GM23248 (cell line): ENCODE results near the gene PTCH2. TPM values are rescaled to one million over a fixed set of nuclear protein-coding genes. Genes with fewer than 3 reads are reported as not detected.
"Not testable (repeated sequence)": the region's sequence is repeated elsewhere in the genome, so short reads cannot be mapped to it uniquely, and the experiment has no call there.

Experiments used
- DNase-seq: peaks from one replicate; pipeline ENCODE4 v3.0.0-alpha.2; 2015
- H2AFZ ChIP-seq: fragments of 200-600 bp; sonication (generic); 2 replicates; pipeline ENCODE4 v1.6.1; 2016; ENCODE audit warnings: antibody characterized with exemption
- H3F3A ChIP-seq: fragments of 200-600 bp; sonication (generic); 2 replicates; pipeline ENCODE4 v1.6.1; 2016; ENCODE audit warnings: mild to moderate bottlenecking, antibody characterized with exemption, mixed run types; ENCODE audit not compliant: insufficient read depth
- H3K27ac ChIP-seq: fragments of 200-600 bp; sonication (generic); 2 replicates; pipeline ENCODE4 v1.5.1; 2016; ENCODE audit warnings: mild to moderate bottlenecking
- H3K27me3 ChIP-seq: fragments of 200-600 bp; sonication (generic); replicated peaks from 2 replicates; pipeline ENCODE4 v1.6.1; 2016; ENCODE audit warnings: mild to moderate bottlenecking; ENCODE audit not compliant: insufficient read depth
- H3K36me3 ChIP-seq: fragments of 200-600 bp; sonication (generic); 2 replicates; pipeline ENCODE4 v1.6.1; 2016; ENCODE audit warnings: low read depth, mild to moderate bottlenecking
- H3K4me1 ChIP-seq: fragments of 200-600 bp; sonication (generic); 2 replicates; pipeline ENCODE4 v1.6.1; 2016; ENCODE audit warnings: mild to moderate bottlenecking; ENCODE audit not compliant: insufficient read depth
- H3K4me2 ChIP-seq: fragments of 200-600 bp; sonication (generic); one replicate; pipeline ENCODE4 v1.6.1; 2016; ENCODE audit warnings: mild to moderate bottlenecking; ENCODE audit not compliant: unreplicated experiment
- H3K4me3 ChIP-seq: fragments of 200-600 bp; sonication (generic); 2 replicates; pipeline ENCODE4 v1.5.1; 2016; ENCODE audit warnings: mild to moderate bottlenecking
- H3K79me2 ChIP-seq: fragments of 200-600 bp; sonication (generic); 2 replicates; pipeline ENCODE4 v1.6.1; 2016; ENCODE audit warnings: mild to moderate bottlenecking; ENCODE audit not compliant: insufficient read depth
- H3K9ac ChIP-seq: fragments of 200-600 bp; sonication (generic); 2 replicates; pipeline ENCODE4 v1.6.1; 2016; ENCODE audit warnings: mild to moderate bottlenecking
- H3K9me2 ChIP-seq: fragments of 200-600 bp; sonication (generic); 2 replicates; pipeline ENCODE4 v1.6.1; 2016; ENCODE audit warnings: mixed run types, mild to moderate bottlenecking, moderate library complexity; ENCODE audit not compliant: insufficient read depth
- H3K9me3 ChIP-seq: fragments of 200-600 bp; sonication (generic); one replicate; pipeline ENCODE4 v1.6.1; 2017; ENCODE audit warnings: low read depth
- H4K20me1 ChIP-seq: fragments of 200-600 bp; sonication (generic); 2 replicates; pipeline ENCODE4 v1.6.0; 2016; ENCODE audit not compliant: insufficient read depth
- EZH2 ChIP-seq: fragments of 200-600 bp; sonication (generic); IDR thresholded peaks from 2 replicates; pipeline ENCODE4 v1.6.1; 2018; ENCODE audit warnings: antibody characterized with exemption, mild to moderate bottlenecking; ENCODE audit not compliant: insufficient read depth, poor library complexity, severe bottlenecking
- EZH2phosphoT487 ChIP-seq: fragments of 200-600 bp; sonication (generic); IDR thresholded peaks from 2 replicates; pipeline ENCODE4 v1.6.1; 2018; ENCODE audit warnings: antibody characterized with exemption, moderate library complexity, mild to moderate bottlenecking, low read depth; ENCODE audit not compliant: insufficient read depth
- WGBS, 2 experiments: methylation state at CpG; one replicate each; pipeline ENCODE4 v1.1.6; 2015 to 2017; ENCODE audit warnings: low lambda C conversion rate in 2 of 2, low coverage in 1 of 2; ENCODE audit errors: missing lambda C conversion rate in 2 of 2; 5-methylcytosine and 5-hydroxymethylcytosine counted together
- in situ Hi-C: fragments of 300-500 bp; cut with MboI; formaldehyde crosslinking; loops from 2 replicates; pipeline ENCODE4 v1.15.0; 2020
- polyA plus RNA-seq: library from polyadenylated mRNA; unstranded; fragments of >200 nt; fragmentation: Nextera tagmentation; extraction: Ambion mirVana; gene quantifications from 2 replicates; pipeline ENCODE4 v1.2.1, GENCODE V29; 2016
- total RNA-seq: library from RNA; depleted of rRNA; stranded (reverse); fragments of >200 nt; shearing (Covaris generic); gene quantifications from 2 replicates; pipeline ENCODE4 v1.2.3, GENCODE V29; 2014

Gene PTCH2
- total and polyA plus RNA-seq, 2 experiments from 2014 or later, result 0.05 to 0.11 TPM

DNA sequence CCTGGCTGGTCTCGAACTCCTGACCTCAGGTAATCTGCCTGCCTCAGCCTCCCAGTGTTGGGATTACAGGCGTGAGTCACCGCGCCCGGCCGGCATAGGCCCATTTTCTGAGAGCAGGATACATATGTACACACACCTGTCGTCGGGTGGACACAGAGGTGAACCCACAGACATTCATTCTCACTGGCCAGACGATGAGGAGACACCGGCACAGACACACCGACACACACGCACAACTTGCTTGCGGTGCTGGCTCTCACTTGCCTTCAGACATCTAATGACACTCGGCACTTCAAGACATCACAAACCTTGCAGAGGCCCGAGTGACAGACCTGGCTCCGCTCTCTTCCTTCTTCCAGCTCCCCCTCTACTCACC lies 579 bp downstream of the PTCH2 start:
- no peaks in the 10 kb centered on the region for H3K79me2 ChIP-seq
- H3K4me2 ChIP-seq, result peak overlapping the region; percentile 83
- H3K4me1 ChIP-seq, result no peaks in the 10 kb centered on the region
- no peaks in the 10 kb centered on the region for H3K27me3 ChIP-seq
- no peaks in the 10 kb centered on the region for H3K9me3 ChIP-seq
- H3K9me2 ChIP-seq, result no peaks in the 10 kb centered on the region
- no peak for DNase-seq
- H3K9ac ChIP-seq, result peak overlapping the region; percentile 76
- H4K20me1 ChIP-seq, result no peaks in the 10 kb centered on the region
- H3K4me3 ChIP-seq, result peak overlapping the region; percentile 78
- no peaks in the 10 kb centered on the region for H3K36me3 ChIP-seq
- in situ Hi-C loops, result loop anchor here (25.0 kb wide), 1 partner anchor 470 kb away; no protein-coding TSS in a partner anchor
- H2AFZ ChIP-seq, result peak overlapping the region; percentile 93
- TF ChIP-seq EZH2phosphoT487 (no peak), EZH2 (no peak)
- no peaks in the 10 kb centered on the region; the same call in 1 of the 2 replicates for H3F3A ChIP-seq
- H3K27ac ChIP-seq, result no peak overlapping the region
- WGBS, 2 experiments, result 59 to 64% methylated on average over 16 of the region's 16 CpGs

DNA sequence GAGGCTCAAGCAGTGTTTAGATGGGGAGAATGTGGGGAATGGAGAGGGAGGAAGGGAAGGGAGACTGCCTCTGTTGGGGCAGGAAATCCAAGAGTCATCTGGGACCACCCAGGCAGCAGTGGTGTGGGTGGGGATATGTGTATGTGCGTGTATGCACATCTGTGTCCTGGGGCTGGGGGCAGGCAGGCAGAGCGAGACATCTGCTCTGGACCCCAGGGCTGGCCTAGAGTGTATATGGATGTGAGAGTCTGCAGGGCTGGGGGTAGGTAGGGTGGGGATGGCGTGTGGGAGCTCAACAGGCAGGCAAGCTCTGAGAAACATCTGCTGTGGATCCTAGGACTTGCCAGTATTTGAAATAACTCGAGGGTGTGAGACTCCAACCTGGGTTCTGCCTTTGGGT lies 3.5 kb downstream of the PTCH2 start:
- Histone ChIP-seq H3K9me3 (no peaks in the 10 kb centered on the region), H3K4me3 (no peak overlapping the region), H3K27ac (no peak overlapping the region), H3K4me1 (no peaks in the 10 kb centered on the region), H3K9me2 (no peaks in the 10 kb centered on the region), H3K4me2 (no peak overlapping the region), H3K36me3 (no peaks in the 10 kb centered on the region), H3K79me2 (no peaks in the 10 kb centered on the region), H3K27me3 (no peaks in the 10 kb centered on the region), H3K9ac (no peak overlapping the region), H4K20me1 (no peaks in the 10 kb centered on the region), H3F3A (no peaks in the 10 kb centered on the region), H2AFZ (no peak overlapping the region)
- in situ Hi-C loops, result loop anchor here (10.0 to 25.0 kb wide), 2 partner anchors 165 to 473 kb away; no protein-coding TSS in a partner anchor
- no peak for DNase-seq
- TF ChIP-seq EZH2, result no peak
- TF ChIP-seq EZH2phosphoT487, result no peak
- WGBS, 2 experiments, result 41 to 47% methylated on average over 3 to 4 of the region's 4 CpGs

- 92 to 93% methylated on average over 11 of the region's 11 CpGs for WGBS, 2 experiments
- not testable (repeated sequence) for H3K79me2 ChIP-seq, H3F3A ChIP-seq, DNase-seq, H3K4me2 ChIP-seq, H3K27me3 ChIP-seq, H3K27ac ChIP-seq, H3K9me2 ChIP-seq, H4K20me1 ChIP-seq, H3K9ac ChIP-seq, H3K4me3 ChIP-seq, H3K4me1 ChIP-seq, H3K36me3 ChIP-seq, H3K9me3 ChIP-seq, H2AFZ ChIP-seq
- in situ Hi-C loops, result loop anchor here (10.0 to 25.0 kb wide), 2 partner anchors 167 to 474 kb away; no protein-coding TSS in a partner anchor
These were observed 4.8 kb downstream of the PTCH2 start for GRCh38 chr1:44838294-44838693.

GRCh38 chr1:44835738-44836675 lies 7.0 kb downstream of the PTCH2 start:
- Histone ChIP-seq H3K9me3 (no peaks in the 10 kb centered on the region), H3K36me3 (no peaks in the 10 kb centered on the region), H3K9me2 (no peaks in the 10 kb centered on the region), H3K4me1 (no peaks in the 10 kb centered on the region), H4K20me1 (no peaks in the 10 kb centered on the region), H3K4me2 (no peak overlapping the region), H3K4me3 (no peak overlapping the region), H3F3A (no peaks in the 10 kb centered on the region), H3K27me3 (no peaks in the 10 kb centered on the region), H3K9ac (no peak overlapping the region), H3K79me2 (no peaks in the 10 kb centered on the region), H2AFZ (0 out of 2 replicates have a peak overlapping the region, but pooled peaks have one; percentile 50), H3K27ac (no peak overlapping the region)
- 67 to 69% methylated on average over 23 of the region's 23 CpGs for WGBS, 2 experiments
- in situ Hi-C loops, result loop anchor here (10.0 to 25.0 kb wide), 2 partner anchors 169 to 476 kb away; no protein-coding TSS in a partner anchor
- peak; percentile 74 for DNase-seq
- TF ChIP-seq EZH2phosphoT487, result no peak
- TF ChIP-seq EZH2, result no peak
